HG03280 (cell line): Measurements from ENCODE around the gene RHBDF2.

Source experiments
- ATAC-seq: cut with Tn5 transposase; IDR thresholded peaks from one replicate; pipeline ENCODE4 v1.9.1; 2021; ENCODE audit warnings: mild to moderate bottlenecking, moderate library complexity; ENCODE audit not compliant: unreplicated experiment

RHBDF2 gene

DNA sequence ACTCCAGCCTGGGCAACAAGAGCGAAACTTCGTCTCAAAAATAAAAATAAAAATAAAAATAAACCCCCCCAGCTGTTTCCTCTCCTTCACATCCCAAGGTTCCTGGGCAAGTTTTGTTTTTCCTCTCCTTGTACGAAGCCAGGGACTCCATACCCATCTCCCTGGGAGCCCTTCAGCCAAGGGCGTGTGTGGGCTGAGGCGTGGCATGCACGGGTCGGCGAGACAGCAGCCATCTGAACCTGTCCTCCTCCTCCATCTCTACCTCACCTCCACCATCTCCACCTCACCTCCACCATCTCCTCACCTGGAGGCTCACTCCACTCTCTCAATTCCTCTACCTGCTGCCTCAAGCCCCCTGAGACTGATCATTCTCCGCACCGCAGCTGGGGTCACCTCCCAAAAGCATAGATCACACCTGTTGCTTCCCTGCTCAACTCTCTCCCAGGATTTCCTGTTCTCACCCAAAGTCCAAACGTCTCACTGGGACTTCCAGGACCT is 16.9 kb downstream of the RHBDF2 start:
- no peak for ATAC-seq

- peak; percentile 58 for ATAC-seq
Measured at GRCh38 chr17:76481071-76481655, 20.1 kb downstream of the RHBDF2 start.

DNA sequence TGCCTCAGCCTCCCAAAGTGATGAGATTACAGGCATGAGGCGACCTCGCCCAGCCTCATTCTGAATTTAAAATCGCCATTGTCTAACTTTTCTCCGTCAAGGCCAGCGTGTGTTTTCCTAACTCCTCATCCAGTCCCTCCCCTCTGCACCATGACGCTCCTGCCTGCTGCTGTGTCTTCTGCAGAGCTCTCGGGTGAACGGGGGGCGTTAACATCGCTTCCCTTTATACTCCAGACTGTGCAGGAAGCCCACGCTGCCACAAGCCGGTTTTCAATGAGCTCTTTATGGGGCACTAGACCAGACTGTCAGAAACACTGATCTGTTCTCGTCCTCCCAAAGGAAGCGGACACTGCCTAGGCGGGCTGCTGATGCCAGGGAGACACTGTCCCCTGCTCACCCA is 20.6 kb downstream of the RHBDF2 start:
- no peak for ATAC-seq

DNA sequence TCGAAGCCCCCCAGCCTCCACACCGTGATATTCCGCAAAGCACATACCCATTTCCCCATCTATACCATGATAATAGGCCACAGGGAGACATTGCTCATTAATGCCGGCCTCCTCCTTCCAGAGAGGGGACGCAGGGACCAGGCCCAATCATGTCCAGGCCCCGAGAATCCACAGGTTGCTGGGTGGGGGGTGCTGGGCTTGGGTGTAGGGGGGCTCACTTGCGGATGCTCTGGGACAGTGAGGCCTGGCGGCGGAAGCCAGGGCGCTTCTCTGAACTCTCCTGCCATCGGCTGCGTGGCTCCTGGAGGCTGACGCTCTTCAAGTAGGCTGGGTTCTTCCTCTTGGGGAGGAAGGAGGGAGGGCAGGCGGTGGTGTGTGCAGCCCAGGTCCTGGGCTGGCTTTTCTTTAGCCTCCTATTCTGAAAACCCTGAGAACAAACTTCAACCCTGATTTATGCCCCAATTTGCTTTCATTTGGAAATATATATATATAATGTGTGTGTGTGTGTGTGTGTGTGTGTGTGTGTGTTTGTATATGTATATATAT is 21.6 kb downstream of the RHBDF2 start:
- no peak for ATAC-seq

DNA sequence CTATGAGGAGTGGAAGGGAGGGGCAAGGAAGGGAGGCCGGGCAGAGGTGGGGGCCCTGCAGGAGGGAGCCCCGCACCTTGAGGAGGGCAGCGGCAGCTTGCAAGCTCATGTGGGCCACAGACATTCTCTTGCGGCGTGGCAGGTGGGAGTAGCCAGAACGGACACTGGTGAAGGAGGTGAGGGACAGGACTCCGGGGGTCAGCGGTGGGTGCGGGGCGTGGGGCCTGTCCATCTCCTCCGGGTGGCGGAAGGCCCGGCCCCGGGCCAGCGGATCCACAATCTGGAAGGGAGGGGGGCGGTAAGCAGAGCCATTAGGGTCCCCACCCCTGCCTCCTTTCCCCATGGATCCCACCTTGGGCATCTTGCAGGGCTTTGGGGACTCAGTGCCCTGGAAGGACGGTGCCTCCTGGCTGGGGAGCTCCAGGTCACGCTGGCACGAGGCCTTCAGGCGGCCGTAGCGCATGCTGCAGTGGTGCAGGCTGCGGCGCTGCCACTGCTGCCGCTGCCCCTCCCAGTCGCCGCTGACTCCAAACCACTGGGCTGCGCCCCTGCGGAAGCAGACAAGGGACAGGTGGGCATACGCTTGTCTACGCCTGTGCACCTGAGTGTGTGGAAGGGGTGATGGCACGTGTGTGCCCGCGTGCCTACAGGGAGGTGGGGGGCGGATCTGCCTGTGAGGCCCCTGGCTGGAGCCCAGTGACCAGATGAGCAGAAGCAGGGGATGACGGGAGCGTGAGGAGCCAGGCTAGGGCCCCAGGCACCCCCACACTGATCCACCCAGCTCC is 22.3 kb downstream of the RHBDF2 start:
- ATAC-seq, result no peak

- ATAC-seq, result no peak
Measured at GRCh38 chr17:76478097-76478496, 23.1 kb downstream of the RHBDF2 start.

DNA sequence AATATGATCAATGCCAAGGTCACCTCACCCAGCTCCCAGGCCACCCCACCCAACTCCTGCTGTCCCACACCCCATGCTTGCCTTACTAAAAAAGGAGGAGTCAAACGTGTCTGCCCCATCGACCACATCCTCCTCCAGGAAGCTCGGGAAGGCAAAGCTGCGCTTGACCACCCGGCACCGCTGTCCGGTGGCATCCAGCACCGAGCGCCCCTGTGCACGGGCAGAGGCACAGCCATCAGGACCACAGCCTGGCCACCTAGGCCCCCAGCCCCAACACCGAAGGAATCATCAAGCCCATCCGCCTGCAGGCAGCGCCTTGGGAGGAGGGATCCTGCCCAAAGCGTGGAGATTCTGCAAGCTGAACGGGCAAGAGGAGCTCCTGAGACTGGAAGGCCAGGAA is 23.6 kb downstream of the RHBDF2 start:
- ATAC-seq, result no peak

GRCh38 chr17:76476736-76477135 is 24.5 kb downstream of the RHBDF2 start:
- no peak for ATAC-seq

DNA sequence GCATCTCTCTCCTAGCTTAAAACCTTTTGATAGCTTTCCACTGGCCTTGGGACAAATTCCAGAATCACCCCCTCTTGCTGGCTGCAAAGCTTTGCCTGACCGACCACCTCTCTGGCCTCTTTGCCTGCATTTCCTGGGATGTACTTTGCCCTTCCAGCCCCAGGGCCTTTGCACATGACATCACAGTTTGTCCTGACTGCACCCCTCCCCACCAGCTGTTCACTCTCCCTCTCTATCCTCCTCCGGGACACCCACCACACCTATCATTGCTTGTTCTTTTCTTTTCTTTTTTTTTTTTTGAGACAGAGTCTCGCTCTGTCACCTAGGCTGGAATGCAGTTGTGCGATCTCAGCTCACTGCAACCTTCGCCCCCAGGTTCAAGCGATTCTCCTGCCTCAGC is 25.9 kb downstream of the RHBDF2 start:
- ATAC-seq, result no peak

DNA sequence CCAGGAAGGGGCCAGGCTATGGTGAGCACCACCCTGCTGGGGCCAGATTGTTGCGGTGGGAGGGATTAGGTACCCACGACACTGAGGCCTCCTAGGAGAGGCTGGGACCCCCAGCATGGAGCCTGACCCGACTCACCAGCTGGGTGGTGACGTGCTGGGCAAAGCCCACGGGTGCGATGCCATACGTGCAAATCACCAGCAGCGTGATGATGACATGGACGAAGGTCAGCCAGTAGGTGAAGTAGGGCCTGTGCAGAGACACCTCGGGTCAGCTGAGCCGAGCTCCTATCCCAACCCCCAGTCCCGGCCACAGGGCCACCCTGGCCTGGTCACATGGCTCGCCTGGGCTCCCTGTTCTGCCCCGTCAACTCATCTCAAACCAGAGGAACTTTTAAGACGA is 26.3 kb downstream of the RHBDF2 start:
- no peak for ATAC-seq

DNA sequence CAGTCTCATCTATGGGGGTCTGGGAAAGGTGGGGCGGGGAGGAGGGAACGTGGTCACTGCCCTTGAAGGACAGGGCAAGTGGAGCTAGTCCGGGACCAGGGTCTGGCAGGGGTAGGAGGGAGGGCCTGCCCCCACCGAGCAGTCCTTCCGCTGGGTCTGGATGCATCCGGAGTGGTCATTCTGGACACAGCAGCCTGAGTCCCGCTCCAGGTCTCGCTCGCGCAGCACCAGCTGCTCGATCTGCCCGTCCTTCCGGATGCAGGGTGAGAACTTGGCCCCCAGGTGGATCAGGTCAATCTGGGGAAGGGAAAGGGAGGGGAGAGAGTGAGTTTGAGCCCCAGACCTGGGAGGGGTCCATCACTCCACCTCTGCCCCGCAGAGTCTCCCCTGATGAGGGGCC is 27.0 kb downstream of the RHBDF2 start:
- ATAC-seq, result no peak

DNA sequence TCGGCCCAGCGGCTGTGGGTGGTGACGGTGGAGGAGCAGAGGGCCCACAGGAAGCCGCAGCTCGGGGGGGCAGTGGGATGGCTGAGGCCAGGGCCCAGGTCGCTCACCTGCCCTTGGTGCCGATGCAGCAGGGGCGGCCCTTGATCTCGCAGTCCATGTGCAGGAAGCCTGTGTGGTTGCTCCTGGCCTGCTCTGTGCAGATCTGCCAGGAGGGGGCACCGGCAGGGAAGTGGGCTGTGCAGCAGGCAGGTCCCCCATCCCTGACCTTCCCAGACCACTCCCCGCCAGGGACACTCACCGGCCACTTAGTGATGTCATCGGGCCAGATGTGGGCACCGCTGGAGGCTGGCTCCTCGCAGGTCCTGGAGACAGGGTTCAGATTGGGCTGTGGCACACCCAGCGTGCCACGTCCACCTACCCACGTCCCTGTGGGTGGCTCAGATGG is 27.7 kb downstream of the RHBDF2 start:
- no peak for ATAC-seq

- no peak for ATAC-seq
Measured at GRCh38 chr17:76472726-76473125, 28.5 kb downstream of the RHBDF2 start.

GRCh38 chr17:76472258-76472645 is 29.0 kb downstream of the RHBDF2 start:
- no peak for ATAC-seq

- ATAC-seq, result no peak
Measured at GRCh38 chr17:76471498-76472257, 29.5 kb downstream of the RHBDF2 start.

GRCh38 chr17:76469991-76470739 is 31.1 kb downstream of the RHBDF2 start:
- ATAC-seq, result no peak

DNA sequence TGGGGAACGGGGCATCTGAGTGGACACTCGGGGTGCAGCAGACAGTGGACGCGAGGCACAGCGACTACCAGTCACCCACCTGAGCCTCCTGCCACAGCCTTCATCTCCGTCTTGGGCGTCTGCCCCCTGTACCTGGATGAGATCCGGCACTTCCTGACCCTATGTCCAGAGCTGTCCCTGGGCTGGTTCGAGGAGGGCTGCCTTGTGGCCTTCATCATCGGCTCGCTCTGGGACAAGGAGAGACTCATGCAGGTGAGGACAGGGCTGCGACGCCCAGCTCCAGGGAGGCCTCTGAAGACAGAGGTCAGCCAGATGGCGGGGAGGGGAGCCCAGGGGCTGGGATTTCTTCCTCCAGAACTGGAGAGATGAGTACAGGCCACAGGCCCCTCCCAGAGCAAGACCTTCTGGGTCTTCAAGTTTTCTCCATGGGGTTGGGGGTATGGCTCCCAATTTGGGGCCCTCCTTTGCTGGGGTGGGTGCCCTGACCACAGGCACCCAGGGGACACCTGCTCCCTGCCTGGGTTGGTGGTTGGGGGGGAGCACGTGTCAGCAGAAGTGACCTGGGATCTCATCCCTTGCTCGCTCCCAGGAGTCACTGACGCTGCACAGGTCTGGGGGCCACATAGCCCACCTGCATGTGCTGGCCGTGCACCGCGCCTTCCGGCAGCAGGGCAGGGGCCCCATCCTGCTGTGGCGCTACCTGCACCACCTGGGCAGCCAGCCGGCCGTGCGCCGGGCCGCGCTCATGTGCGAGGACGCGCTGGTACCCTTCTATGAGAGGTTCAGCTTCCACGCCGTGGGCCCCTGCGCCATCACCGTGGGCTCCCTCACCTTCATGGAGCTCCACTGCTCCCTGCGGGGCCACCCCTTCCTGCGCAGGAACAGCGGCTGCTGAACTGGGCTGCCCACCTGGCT is 31.9 kb downstream of the RHBDF2 start:
- no peak for ATAC-seq

GRCh38 chr17:76468634-76469010 is 32.6 kb downstream of the RHBDF2 start:
- ATAC-seq, result no peak

GRCh38 chr17:76467809-76468633 is 33.2 kb downstream of the RHBDF2 start:
- ATAC-seq, result no peak
